K562 (cell line): ENCODE data around the gene TRA2B. TPM values are rescaled to one million over a fixed set of nuclear protein-coding genes. Genes with fewer than 3 reads are reported as not detected.
A peak's percentile ranks its signal among the peaks of the same experiment; 100 is the strongest.

Source experiments
- ATF4 ChIP-seq: fragments of 450-650 bp; formaldehyde crosslinking; IDR thresholded peaks from 2 replicates; pipeline ENCODE4 v1.4.0; 2022; ENCODE audit warnings: mild to moderate bottlenecking, moderate library complexity
- CHD2 ChIP-seq: IDR thresholded peaks from 2 replicates; pipeline ENCODE4 v1.6.1; 2011; ENCODE audit warnings: low read depth, low read length
- CREB3 ChIP-seq: fragments of 450-650 bp; conservative IDR thresholded peaks from 2 replicates; pipeline ENCODE4 v1.6.1; 2016; ENCODE audit warnings: missing genetic modification characterization, low read depth, mild to moderate bottlenecking, missing compliant biosample characterization, moderate library complexity
- JUND ChIP-seq, 2 experiments: IDR thresholded peaks; 2 replicates in 1 of 2; 3 replicates in 1 of 2; pipeline ENCODE4 v1.6.1; 2011; ENCODE audit warnings: borderline replicate concordance in 2 of 2, low read depth in 2 of 2, low read length in 2 of 2, improper control_type of control experiment in 1 of 2, missing biosample characterization in 1 of 2, missing genetic modification characterization in 1 of 2, missing genetic modification reagents in 1 of 2
- MTA2 ChIP-seq: fragments of 450-650 bp; IDR thresholded peaks from 2 replicates; pipeline ENCODE4 v1.6.1; 2016; ENCODE audit warnings: low read depth
- SAFB ChIP-seq: fragments of 200-400 bp; formaldehyde crosslinking; IDR thresholded peaks from 2 replicates; pipeline ENCODE4 v1.6.1; 2017; ENCODE audit warnings: low read depth, low read length, borderline replicate concordance
- SMAD4 ChIP-seq: fragments of 250-450 bp; sonication (Bioruptor Pico); conservative IDR thresholded peaks from 2 replicates; pipeline ENCODE4 v1.8.0; 2021; ENCODE audit warnings: inconsistent platforms, mild to moderate bottlenecking, moderate library complexity
- SPI1 ChIP-seq: IDR thresholded peaks from 2 replicates; pipeline ENCODE4 v1.6.1; 2011; ENCODE audit warnings: low read depth, low read length, control low read depth, borderline replicate concordance
- TCF7 ChIP-seq: sonication (generic); IDR thresholded peaks from 2 replicates; pipeline ENCODE4 v1.6.1; 2016; ENCODE audit warnings: antibody characterized with exemption, borderline replicate concordance
- TOE1 ChIP-seq, 2 experiments: fragments of 450-650 bp in 1 of 2; sonication (generic) in 1 of 2; formaldehyde crosslinking in 1 of 2; IDR thresholded peaks; 2 replicates each; pipeline versions ENCODE4 v1.7.1 to v1.8.0; 2016 to 2022; ENCODE audit warnings: borderline replicate concordance in 2 of 2, mild to moderate bottlenecking in 2 of 2, antibody characterized with exemption in 1 of 2, inconsistent platforms in 1 of 2, low read depth in 1 of 2, missing genetic modification reagents in 1 of 2, moderate library complexity in 1 of 2
- TSC22D4 ChIP-seq: fragments of 450-650 bp; IDR thresholded peaks from 2 replicates; pipeline ENCODE4 v1.6.1; 2016; ENCODE audit warnings: missing genetic modification characterization, missing biosample characterization, control low read depth
- ZBTB12 ChIP-seq: fragments of 250-450 bp; sonication (Bioruptor Pico); IDR thresholded peaks from 2 replicates; pipeline ENCODE4 v1.4.0; 2020
- ZNF124 ChIP-seq: sonication (generic); formaldehyde crosslinking; IDR thresholded peaks from 2 replicates; pipeline ENCODE4 v1.8.1; 2022; ENCODE audit warnings: missing genetic modification reagents
- ZNF318 ChIP-seq, 2 experiments: fragments of 450-650 bp; IDR thresholded peaks; 2 replicates each; pipeline ENCODE4 v1.6.1; 2016; ENCODE audit warnings: mild to moderate bottlenecking in 2 of 2, borderline replicate concordance in 1 of 2, low read depth in 1 of 2, moderate library complexity in 1 of 2
- polyA plus RNA-seq, 8 experiments: library from polyadenylated mRNA; depleted of rRNA in 4 of 8; stranded (reverse) in 5 of 8; unstranded in 3 of 8; fragments of >200 nt; fragmentation: Nextera tagmentation in 2 of 8; fragmentation: Illumina TruSeq in 1 of 8; extraction: Ambion mirVana in 2 of 8; extraction: Trizol in 1 of 8; gene quantifications; 2 replicates each; pipeline versions ENCODE4 v1.2.1 to v1.2.3, GENCODE V29; 2011 to 2014; ENCODE audit warnings: inconsistent platforms in 1 of 8, missing spikeins in 1 of 8
- total RNA-seq, 7 experiments: library from RNA; depleted of rRNA in 6 of 7; stranded (reverse); fragments of >200 nt in 6 of 7; fragmentation: Illumina TruSeq in 2 of 7; extraction: Trizol in 2 of 7; gene quantifications; 2 replicates each; pipeline versions ENCODE4 v1.2.1 to v1.2.3, GENCODE V29; 2011 to 2021; ENCODE audit warnings: low replicate concordance in 1 of 7

Gene TRA2B
- total and polyA plus RNA-seq, 9 of the 15 experiments (the other 6 are each of a cell fraction or from before 2014, with no cell fraction given), result 105 to 411 (median 278) TPM

- TF ChIP-seq CHD2 (peak; percentile 7; the same call in 1 of the 2 replicates), TCF7 (no peak), ZNF318 (IDR thresholded peaks at IDR 0.05; ENCODE audit: borderline replicate concordance in 1 of 2, low read depth in 1 of 2) (no peak), JUND (IDR thresholded peaks at IDR 0.05; ENCODE audit: borderline replicate concordance, low read depth, low read length) (peak; percentile 92), JUND (tag; IDR thresholded peaks at IDR 0.05; ENCODE audit: borderline replicate concordance, low read depth, low read length) (peak; percentile 87; the same call in 2 of the 3 replicates), MTA2 (no peak), TOE1 (IDR thresholded peaks at IDR 0.05; ENCODE audit: borderline replicate concordance) (peak; percentile 13; the same call in 1 of the 2 replicates), TOE1 (CRISPR knock-in tag; IDR thresholded peaks at IDR 0.05; ENCODE audit: borderline replicate concordance, low read depth) (no peak), ZBTB12 (CRISPR knock-in tag) (peak; percentile 88), SPI1 (0 out of 2 replicates have a peak, but pooled peaks have one; percentile 41), SAFB (no peak), CREB3 (no peak), ZNF124 (CRISPR knock-in tag) (no peak), TSC22D4 (tag) (no peak), ATF4 (CRISPR knock-in tag) (no peak), SMAD4 (no peak; the same call in 1 of the 2 replicates)
Measured at GRCh38 chr3:185937689-185938374, at the start of gene TRA2B (continued).
